ENCODE data around the gene HMGCL.
A peak's percentile ranks its signal among the peaks of the same experiment; 100 is the strongest.
"Not testable (repeated sequence)": the region's sequence is repeated elsewhere in the genome, so short reads cannot be mapped to it uniquely, and the experiment has no call there.

Gene HMGCL

DNA sequence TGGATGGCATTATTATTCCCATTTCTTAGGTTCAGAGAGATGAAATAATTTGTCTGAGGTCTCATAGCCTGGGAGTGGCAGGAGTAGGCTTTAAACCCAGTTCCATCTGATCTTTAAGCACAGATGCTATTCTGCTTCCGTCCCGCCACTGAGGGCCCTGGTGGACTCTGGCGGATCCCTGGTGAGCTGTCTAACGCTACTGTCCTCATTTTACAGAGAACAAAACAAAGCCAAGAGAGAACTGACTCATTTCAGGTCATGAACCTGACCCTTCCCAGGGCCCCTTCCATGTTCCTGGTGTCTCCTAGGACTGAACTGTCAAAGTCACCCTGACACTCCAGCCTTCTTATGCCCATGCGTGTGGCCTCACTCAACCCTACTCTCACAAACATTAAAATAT lies 21.6 kb downstream of the HMGCL start:
- no peak for DNase-seq (ENCODE audit: low read depth)
- TF ChIP-seq, protein P1, sequence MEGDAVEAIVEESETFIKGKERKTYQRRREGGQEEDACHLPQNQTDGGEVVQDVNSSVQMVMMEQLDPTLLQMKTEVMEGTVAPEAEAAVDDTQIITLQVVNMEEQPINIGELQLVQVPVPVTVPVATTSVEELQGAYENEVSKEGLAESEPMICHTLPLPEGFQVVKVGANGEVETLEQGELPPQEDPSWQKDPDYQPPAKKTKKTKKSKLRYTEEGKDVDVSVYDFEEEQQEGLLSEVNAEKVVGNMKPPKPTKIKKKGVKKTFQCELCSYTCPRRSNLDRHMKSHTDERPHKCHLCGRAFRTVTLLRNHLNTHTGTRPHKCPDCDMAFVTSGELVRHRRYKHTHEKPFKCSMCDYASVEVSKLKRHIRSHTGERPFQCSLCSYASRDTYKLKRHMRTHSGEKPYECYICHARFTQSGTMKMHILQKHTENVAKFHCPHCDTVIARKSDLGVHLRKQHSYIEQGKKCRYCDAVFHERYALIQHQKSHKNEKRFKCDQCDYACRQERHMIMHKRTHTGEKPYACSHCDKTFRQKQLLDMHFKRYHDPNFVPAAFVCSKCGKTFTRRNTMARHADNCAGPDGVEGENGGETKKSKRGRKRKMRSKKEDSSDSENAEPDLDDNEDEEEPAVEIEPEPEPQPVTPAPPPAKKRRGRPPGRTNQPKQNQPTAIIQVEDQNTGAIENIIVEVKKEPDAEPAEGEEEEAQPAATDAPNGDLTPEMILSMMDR (IDR thresholded peaks at IDR 0.05; ENCODE audit: control insufficient read depth, extremely low read depth, insufficient read depth): no peak
- H3K4me3 ChIP-seq (ENCODE audit: low read depth, low read length): no peak overlapping the region

DNA sequence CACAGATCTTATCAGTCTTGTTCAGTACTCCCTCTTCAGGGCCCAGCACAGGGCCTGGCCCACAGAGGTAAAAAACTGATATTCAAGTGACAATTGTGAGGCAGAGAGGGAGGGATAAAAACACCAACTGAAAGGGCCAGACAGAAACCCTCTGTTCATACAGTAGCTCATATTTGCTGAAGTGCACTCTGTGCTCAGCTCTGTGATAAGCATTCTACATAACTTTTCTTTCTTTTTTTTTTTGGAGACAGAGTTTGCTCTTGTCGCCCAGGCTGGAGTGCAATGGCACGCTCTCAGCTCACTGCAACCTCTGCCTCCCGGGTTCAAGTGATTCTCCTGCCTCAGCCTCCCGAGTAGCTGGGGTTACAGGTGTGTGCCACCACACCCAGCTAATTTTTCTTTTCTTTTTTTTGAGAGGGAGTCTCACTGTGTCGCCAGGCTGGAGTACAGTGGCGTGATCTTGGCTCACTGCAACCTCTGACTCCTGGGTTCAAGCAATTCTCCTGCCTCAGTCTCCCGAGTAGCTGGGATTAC lies 22.4 kb downstream of the HMGCL start:
- not testable (repeated sequence) for DNase-seq (ENCODE audit: low read depth); H3K4me3 ChIP-seq (ENCODE audit: low read depth, low read length)

DNA sequence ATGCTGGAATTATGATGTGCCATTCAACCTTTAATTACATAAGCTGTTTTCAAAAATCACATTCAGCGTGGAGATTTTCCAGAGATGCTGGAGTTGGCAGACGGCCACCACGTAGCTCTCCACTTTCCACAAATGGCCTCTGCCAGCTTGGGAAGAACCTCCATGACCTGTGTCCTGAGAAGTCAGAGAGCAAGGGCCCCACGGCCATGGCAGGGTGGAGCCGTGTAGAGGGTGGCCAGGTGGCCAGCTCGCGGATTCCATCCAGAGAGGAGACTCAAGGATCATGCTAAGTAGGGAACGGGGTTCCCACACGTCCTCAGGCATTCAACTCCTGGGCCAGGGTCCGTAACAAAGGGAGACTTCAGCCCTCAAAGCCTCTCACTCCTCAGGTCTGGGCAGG lies 23.4 kb downstream of the HMGCL start:
- TF ChIP-seq, protein P1 (IDR thresholded peaks at IDR 0.05; ENCODE audit: control insufficient read depth, extremely low read depth, insufficient read depth): no peak
- no peak overlapping the region for H3K4me3 ChIP-seq (ENCODE audit: low read depth, low read length)
- DNase-seq (ENCODE audit: low read depth): no peak

- TF ChIP-seq, protein P1 (IDR thresholded peaks at IDR 0.05; ENCODE audit: control insufficient read depth, extremely low read depth, insufficient read depth): no peak
- peak overlapping the region; percentile 68 for H3K4me3 ChIP-seq (ENCODE audit: low read depth, low read length)
- no peak for DNase-seq (ENCODE audit: low read depth)
These were observed 23.9 kb downstream of the HMGCL start for GRCh38 chr1:23801338-23801748.

- H3K4me3 ChIP-seq (ENCODE audit: low read depth, low read length): peak within 1 kb of the TSS; percentile 68
- peak; percentile 65 for DNase-seq (ENCODE audit: low read depth)
These were observed 24.6 kb downstream of the HMGCL start, which contains the start of gene GALE for GRCh38 chr1:23800400-23801337. Gene GALE, minus strand, starts transcription at chr1:23800754. Its CDS starts 1,747 bp downstream, at chr1:23799007.

DNA sequence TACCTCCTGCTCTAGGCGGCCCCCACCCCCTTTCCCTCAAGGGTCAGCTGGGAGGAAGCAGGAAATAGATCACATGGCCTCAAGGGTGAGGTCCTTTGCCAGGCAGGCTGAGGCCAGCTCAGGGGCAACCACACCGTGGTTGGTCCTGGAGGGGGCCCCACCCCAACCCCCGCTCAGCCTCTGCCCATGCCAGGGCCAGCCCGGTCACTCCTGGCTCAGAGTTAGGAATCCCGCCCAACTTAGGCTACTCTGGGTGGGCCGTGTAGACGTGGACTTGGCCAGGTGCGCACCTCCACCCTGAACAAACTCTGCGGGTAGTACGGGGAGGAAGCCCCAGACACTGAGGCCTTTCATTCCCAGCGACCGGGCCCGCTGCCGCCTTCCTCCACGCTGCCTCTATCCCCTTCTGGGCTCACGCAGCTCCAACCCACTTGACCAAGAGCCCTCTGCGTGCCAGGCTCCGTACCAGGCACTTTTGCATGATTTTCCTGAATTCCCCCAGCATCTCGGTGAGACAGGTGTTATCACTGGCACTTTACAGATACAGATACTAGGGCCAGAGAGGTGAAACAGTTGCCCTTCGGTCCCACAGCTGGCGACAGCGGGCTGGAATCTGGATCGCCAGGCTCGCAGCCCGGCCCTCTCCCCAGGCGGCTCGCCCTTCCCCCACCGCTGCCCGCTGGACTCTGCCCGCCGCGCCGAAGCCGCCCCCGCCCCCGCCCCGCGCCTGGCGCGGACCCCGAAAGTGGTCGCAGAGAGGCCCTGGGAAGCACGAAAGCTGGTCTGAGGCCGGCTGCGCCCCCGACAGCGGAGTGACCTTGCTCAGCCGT lies 25.4 kb downstream of the HMGCL start:
- TF ChIP-seq, protein P1 (IDR thresholded peaks at IDR 0.05; ENCODE audit: control insufficient read depth, extremely low read depth, insufficient read depth): no peak
- H3K4me3 ChIP-seq (ENCODE audit: low read depth, low read length): peak overlapping the region; percentile 68
- DNase-seq (ENCODE audit: low read depth): no peak

More at GRCh38 chr1:23800400-23801337, 24.6 kb downstream of the HMGCL start, which contains the start of gene GALE:
- TF ChIP-seq, protein P1 (IDR thresholded peaks at IDR 0.05; ENCODE audit: control insufficient read depth, extremely low read depth, insufficient read depth): no peak

- no peak for DNase-seq (ENCODE audit: low read depth)
- TF ChIP-seq, protein P1 (IDR thresholded peaks at IDR 0.05; ENCODE audit: control insufficient read depth, extremely low read depth, insufficient read depth): no peak
- peak overlapping the region; percentile 68 for H3K4me3 ChIP-seq (ENCODE audit: low read depth, low read length)
These were observed 26.0 kb downstream of the HMGCL start for GRCh38 chr1:23799255-23799569.

All from LNCaP clone FGC (cell line).